WERI-Rb-1 (cell line): ENCODE measurements around the gene KLK4.

ENCODE experiments used
- DNase-seq: peaks from one replicate; pipeline ENCODE4 v3.0.0-alpha.2; 2020
- H3K27ac ChIP-seq: fragments of 250-450 bp; sonication (Bioruptor Pico); 2 replicates; pipeline ENCODE4 v1.5.1; 2020; ENCODE audit warnings: mild to moderate bottlenecking, moderate library complexity
- H3K27me3 ChIP-seq: fragments of 250-450 bp; sonication (Bioruptor Pico); 2 replicates; pipeline ENCODE4 v1.5.1; 2021; ENCODE audit warnings: mild to moderate bottlenecking, low read depth, moderate library complexity; ENCODE audit not compliant: insufficient read depth, severe bottlenecking
- H3K36me3 ChIP-seq: fragments of 250-450 bp; sonication (Bioruptor Pico); 2 replicates; pipeline ENCODE4 v1.5.1; 2020; ENCODE audit warnings: mild to moderate bottlenecking, moderate library complexity
- H3K4me3 ChIP-seq: 2 replicates; pipeline ENCODE4 v1.5.1; 2011; ENCODE audit warnings: low read depth, mild to moderate bottlenecking, control low read depth, low read length
- H3K9me3 ChIP-seq: fragments of 250-450 bp; sonication (Bioruptor Pico); 2 replicates; pipeline ENCODE4 v1.5.1; 2021; ENCODE audit warnings: mild to moderate bottlenecking, moderate library complexity; ENCODE audit not compliant: severe bottlenecking
- TF ChIP-seq, protein P1 (sequence below): IDR thresholded peaks from 2 replicates; pipeline ENCODE4 v1.5.1; 2011; ENCODE audit warnings: low read depth, mild to moderate bottlenecking, control low read depth, inconsistent platforms, low read length

Gene KLK4

DNA sequence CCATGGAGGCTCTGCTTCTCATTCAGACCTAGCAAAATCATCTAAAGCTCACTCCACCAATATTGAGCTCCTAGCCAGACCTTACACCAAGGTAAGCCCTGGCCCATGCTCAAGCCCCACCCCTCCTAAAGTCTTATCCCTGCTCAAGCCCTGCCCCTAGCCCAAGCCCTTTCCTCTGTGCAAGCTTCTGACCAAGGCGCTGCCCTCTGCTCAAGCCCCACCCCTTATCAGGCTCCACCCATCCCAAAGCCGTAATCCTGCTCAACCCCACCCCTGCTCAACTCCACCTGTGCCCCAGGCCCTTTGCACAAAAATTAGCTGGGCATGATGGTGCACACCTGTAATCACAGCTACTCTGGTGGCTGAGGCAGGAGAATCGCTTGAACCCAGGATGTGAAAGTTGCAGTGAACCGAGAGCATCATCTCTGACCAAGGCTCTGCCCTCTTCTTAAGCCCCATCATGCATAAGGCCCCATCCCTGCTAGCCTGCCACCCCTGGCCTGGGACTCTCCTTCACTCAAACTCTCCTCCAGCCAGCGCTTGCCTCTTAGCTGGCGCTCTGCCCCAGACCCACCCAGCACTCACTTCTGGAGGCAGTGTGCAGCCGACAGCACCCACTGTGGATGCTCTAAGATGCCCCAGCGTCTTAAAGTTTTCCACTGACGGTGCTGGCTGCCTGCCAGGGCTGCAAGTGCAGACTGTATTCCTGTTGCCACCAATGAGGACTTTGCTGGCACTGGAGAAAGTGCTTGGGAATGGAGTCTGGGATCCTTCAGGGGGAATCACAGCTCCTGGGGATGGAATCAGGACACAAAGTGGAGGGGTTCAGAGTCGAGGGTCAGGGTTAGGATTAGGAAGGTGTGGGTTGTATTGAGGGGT is 16.5 kb downstream of the KLK4 start:
- Histone ChIP-seq H3K9me3 (peaks cover 12% of the 10 kb centered on the region), H3K27ac (no peak overlapping the region), H3K4me3 (no peak overlapping the region), H3K36me3 (no peaks in the 10 kb centered on the region), H3K27me3 (peaks cover 78% of the 10 kb centered on the region)
- no peak for DNase-seq
- TF ChIP-seq, protein P1, sequence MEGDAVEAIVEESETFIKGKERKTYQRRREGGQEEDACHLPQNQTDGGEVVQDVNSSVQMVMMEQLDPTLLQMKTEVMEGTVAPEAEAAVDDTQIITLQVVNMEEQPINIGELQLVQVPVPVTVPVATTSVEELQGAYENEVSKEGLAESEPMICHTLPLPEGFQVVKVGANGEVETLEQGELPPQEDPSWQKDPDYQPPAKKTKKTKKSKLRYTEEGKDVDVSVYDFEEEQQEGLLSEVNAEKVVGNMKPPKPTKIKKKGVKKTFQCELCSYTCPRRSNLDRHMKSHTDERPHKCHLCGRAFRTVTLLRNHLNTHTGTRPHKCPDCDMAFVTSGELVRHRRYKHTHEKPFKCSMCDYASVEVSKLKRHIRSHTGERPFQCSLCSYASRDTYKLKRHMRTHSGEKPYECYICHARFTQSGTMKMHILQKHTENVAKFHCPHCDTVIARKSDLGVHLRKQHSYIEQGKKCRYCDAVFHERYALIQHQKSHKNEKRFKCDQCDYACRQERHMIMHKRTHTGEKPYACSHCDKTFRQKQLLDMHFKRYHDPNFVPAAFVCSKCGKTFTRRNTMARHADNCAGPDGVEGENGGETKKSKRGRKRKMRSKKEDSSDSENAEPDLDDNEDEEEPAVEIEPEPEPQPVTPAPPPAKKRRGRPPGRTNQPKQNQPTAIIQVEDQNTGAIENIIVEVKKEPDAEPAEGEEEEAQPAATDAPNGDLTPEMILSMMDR = no peak

DNA sequence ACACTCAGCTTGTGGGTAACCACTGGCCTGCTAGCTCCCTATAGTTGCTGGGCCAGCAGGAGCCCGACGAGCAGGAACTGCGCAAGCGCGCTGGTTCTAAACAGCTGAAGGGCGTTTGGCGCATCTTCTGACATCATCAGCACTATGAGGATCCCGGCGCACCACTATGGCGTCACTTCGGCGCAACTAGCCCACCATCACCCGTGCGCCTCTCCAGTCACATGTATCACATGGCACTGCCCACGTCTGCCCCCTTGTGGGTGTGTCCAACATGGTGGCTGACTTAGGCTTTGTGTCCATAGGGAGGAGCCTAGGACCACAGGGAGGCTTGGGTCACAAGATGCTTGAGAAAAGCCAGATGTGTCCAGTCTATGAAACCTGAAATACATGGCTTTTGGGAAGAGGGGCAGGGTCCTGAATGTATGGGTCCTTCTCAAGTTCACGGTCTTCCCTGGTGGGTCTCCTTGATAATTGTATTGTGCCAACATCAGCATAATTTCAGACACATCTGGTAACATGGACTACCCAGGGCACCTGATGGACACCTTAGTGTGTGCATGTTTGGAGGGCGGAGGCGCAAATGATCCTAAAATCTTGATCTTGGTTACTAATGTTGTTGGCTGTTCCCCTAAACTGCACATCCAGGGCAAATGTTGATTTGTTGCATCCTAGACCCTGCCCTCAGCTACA is 18.0 kb downstream of the KLK4 start:
- TF ChIP-seq, protein P1 = peak; percentile 12; the same call in 1 of the 2 replicates
- peak; percentile 22 for DNase-seq
- no peak overlapping the region for H3K27ac ChIP-seq
- peaks cover 79% of the 10 kb centered on the region for H3K27me3 ChIP-seq
- peaks cover 12% of the 10 kb centered on the region for H3K9me3 ChIP-seq
- no peaks in the 10 kb centered on the region for H3K36me3 ChIP-seq
- no peak overlapping the region for H3K4me3 ChIP-seq

DNA sequence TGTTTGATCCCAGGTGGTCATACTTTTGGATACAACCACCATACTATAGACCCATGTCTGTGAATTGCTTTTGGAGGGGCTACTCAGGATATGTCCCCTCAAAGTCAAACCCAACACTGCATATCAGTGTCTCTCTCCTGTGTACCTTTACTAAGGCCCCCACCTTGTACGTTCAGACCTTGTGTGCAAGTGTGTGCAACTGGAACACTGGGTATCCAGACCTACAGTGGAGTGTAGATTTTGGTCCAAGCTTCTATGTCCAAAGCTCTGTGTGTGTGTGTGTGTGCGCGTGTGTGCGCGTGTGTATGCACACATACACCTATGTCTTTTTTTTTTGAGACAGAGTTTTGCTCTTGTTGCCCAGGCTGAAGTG is 20.0 kb downstream of the KLK4 start:
- Histone ChIP-seq H3K4me3 (no peak overlapping the region), H3K27me3 (peaks cover 76% of the 10 kb centered on the region), H3K9me3 (peaks cover 9% of the 10 kb centered on the region), H3K36me3 (no peaks in the 10 kb centered on the region), H3K27ac (no peak overlapping the region)
- DNase-seq = no peak
- TF ChIP-seq, protein P1 = no peak

DNA sequence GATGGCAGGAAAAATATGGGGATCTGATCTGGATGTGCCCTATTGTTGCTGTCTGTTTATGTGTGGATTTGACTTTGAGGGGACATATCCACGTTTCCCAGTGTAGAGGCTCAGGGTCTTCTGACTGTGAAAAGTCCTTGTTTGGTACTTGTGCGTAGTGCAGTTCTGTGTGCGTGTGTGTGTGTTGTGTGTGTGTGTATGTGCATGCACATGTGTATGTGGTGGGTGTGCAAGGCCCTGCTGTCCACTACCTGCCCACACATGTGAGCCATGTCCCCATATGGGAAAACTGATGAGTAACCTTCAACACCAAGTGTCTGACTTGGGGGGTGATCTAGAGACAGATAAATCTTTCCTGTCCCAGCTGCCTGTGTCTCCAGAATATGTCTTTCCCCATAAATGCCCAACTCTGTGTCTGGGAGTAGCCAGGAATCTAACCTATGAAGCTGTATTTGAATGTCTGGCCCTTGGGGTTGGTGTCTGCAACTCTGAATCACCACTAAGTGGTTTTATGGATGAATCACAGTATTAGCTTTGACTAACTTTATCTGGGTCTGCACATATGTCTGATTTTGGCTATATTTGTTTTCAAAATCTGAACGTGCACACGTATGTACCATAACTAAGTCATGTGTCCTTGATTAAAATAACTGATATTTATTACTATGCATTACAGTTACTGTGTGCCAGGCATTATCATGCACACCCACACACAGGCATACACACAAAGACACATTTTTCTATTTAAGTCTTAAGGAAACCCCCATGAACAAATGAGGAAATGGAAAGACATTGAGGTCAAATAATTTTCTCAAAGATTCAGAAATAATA is 20.6 kb downstream of the KLK4 start:
- DNase-seq = no peak
- no peak overlapping the region for H3K27ac ChIP-seq
- peaks cover 82% of the 10 kb centered on the region for H3K27me3 ChIP-seq
- H3K36me3 ChIP-seq = no peaks in the 10 kb centered on the region
- no peak overlapping the region for H3K4me3 ChIP-seq
- TF ChIP-seq, protein P1 = no peak
- peaks cover 9% of the 10 kb centered on the region for H3K9me3 ChIP-seq

DNA sequence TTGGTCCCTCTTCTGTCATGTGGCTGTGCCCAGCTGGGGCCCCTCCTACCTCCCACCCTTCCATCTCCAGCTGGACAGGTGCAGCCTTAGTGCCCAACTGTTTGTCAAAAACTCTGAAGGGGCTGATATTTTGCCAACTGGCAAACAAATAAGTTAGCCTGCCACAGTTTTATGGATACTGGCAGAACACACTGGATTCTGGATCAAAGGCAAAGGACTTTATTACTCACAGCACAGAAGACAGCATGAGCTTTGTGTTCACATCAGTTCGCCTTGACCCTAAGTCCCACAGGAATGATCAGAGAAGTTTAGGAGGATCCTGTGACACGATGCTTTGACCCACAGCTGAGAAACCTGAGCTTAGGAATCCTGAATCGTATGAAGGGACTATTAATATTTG is 21.6 kb downstream of the KLK4 start:
- H3K4me3 ChIP-seq = no peak overlapping the region
- H3K27ac ChIP-seq = no peak overlapping the region
- TF ChIP-seq, protein P1 = no peak
- no peak for DNase-seq
- H3K9me3 ChIP-seq = peaks cover 5% of the 10 kb centered on the region
- H3K27me3 ChIP-seq = peaks cover 79% of the 10 kb centered on the region
- H3K36me3 ChIP-seq = no peaks in the 10 kb centered on the region
